Stimulated activated CD4-positive, alpha-beta T cell treated with anti-CD3 and anti-CD28 coated beads, Interleukin-15, amount 100 ng/mL, for 48 hours (primary cell): ENCODE data around the gene RAX.
"Not testable (repeated sequence)": the region's sequence is repeated elsewhere in the genome, so short reads cannot be mapped to it uniquely, and the experiment has no call there.

Source experiments
- DNase-seq, 2 donors: peaks; one replicate each; pipeline ENCODE4 v3.0.0-alpha.2; 2020; ENCODE audit warnings: low read depth in 2 of 2

The RAX gene

GRCh38 chr18:59273759-59274532, 692 bp upstream of the RAX start:
- no peak for DNase-seq

- DNase-seq = no peak
These were observed 899 bp downstream of the RAX start for GRCh38 chr18:59272221-59272888.

- DNase-seq = no peak
These were observed 1.5 kb downstream of the RAX start for GRCh38 chr18:59271606-59272220.

- no peak for DNase-seq
These were observed 2.5 kb downstream of the RAX start for GRCh38 chr18:59270689-59271257.

GRCh38 chr18:59269563-59270119, 3.6 kb downstream of the RAX start:
- no peak for DNase-seq

- DNase-seq = peak; percentile 29 to 57
These were observed 4.3 kb downstream of the RAX start for GRCh38 chr18:59268721-59269562.

- no peak for DNase-seq
These were observed 5.0 kb downstream of the RAX start for GRCh38 chr18:59268127-59268720.

- DNase-seq = no peak
These were observed 5.6 kb downstream of the RAX start for GRCh38 chr18:59267503-59268126.

- no peak for DNase-seq
These were observed 6.3 kb downstream of the RAX start for GRCh38 chr18:59266886-59267502.

GRCh38 chr18:59266459-59266858, 6.8 kb downstream of the RAX start:
- no peak for DNase-seq

- DNase-seq = no peak
These were observed 7.3 kb downstream of the RAX start for GRCh38 chr18:59265974-59266369.

- DNase-seq = peak in 1 of 2 donors; percentile 35
These were observed 7.8 kb downstream of the RAX start for GRCh38 chr18:59265246-59265973.

GRCh38 chr18:59264651-59265245, 8.5 kb downstream of the RAX start:
- DNase-seq = no peak

GRCh38 chr18:59264121-59264571, 9.1 kb downstream of the RAX start:
- no peak for DNase-seq

GRCh38 chr18:59263661-59264060, 9.6 kb downstream of the RAX start:
- DNase-seq = no peak

- DNase-seq = not testable (repeated sequence)
These were observed 11.0 kb downstream of the RAX start for GRCh38 chr18:59262243-59262642.

- DNase-seq = not testable (repeated sequence)
These were observed 11.4 kb downstream of the RAX start for GRCh38 chr18:59261842-59262241.

- not testable (repeated sequence) for DNase-seq
These were observed 17.8 kb downstream of the RAX start for GRCh38 chr18:59255491-59255890.
